ENCODE data around the gene WDR64.
"Not testable (repeated sequence)": the region's sequence is repeated elsewhere in the genome, so short reads cannot be mapped to it uniquely, and the experiment has no call there.

DNA sequence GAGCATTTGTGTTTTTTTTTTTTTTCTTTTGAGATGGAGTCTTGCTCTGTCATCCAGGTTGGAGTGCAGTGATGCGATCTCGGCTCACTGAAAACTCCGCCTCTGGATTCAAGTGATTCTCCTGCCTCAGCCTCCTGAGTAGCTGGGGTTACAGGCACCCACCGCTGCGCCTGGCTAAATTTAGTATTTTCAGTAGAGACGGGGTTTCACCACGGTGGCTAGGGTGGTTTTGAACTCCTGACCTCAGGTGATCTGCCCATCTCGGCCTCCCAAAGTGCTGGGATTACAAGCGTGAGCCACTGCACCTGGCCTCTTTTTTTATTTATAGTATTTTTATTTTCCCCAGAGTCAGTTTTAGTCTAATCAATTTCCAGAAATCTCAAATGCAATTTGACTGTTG, 174.5 kb downstream of the WDR64 start:
- TF ChIP-seq, protein P1, sequence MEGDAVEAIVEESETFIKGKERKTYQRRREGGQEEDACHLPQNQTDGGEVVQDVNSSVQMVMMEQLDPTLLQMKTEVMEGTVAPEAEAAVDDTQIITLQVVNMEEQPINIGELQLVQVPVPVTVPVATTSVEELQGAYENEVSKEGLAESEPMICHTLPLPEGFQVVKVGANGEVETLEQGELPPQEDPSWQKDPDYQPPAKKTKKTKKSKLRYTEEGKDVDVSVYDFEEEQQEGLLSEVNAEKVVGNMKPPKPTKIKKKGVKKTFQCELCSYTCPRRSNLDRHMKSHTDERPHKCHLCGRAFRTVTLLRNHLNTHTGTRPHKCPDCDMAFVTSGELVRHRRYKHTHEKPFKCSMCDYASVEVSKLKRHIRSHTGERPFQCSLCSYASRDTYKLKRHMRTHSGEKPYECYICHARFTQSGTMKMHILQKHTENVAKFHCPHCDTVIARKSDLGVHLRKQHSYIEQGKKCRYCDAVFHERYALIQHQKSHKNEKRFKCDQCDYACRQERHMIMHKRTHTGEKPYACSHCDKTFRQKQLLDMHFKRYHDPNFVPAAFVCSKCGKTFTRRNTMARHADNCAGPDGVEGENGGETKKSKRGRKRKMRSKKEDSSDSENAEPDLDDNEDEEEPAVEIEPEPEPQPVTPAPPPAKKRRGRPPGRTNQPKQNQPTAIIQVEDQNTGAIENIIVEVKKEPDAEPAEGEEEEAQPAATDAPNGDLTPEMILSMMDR (conservative IDR thresholded peaks at IDR 0.05): not testable (repeated sequence)
- not testable (repeated sequence) for TF ChIP-seq EZH2 (IDR thresholded peaks at IDR 0.05; ENCODE audit: low read depth)
